Tibial nerve (tissue), 4 donors: Measurements from ENCODE around the gene POU3F3. TPM values are rescaled to one million over a fixed set of nuclear protein-coding genes. Genes with fewer than 3 reads are reported as not detected.

Experiments
- DNase-seq, 2 donors: peaks; one replicate each; pipeline ENCODE4 v3.0.0-alpha.2; 2019; ENCODE audit warnings: low spot score in 2 of 2
- H3K27ac ChIP-seq, 4 donors: fragments of 200-600 bp; sonication (generic) in 3 of 4; one replicate each; pipeline ENCODE4 v1.5.1; 2017 to 2019; ENCODE audit warnings: mild to moderate bottlenecking in 1 of 4
- H3K27me3 ChIP-seq, 2 donors: fragments of 200-600 bp; sonication (generic) in 1 of 2; one replicate each; pipeline versions ENCODE4 v1.5.1 to v1.6.0; 2017 to 2019
- H3K36me3 ChIP-seq, 3 donors: fragments of 200-600 bp; sonication (generic); one replicate each; pipeline ENCODE4 v1.5.1; 2018 to 2019
- H3K4me1 ChIP-seq, 4 donors: fragments of 200-600 bp; sonication (generic) in 3 of 4; one replicate each; pipeline ENCODE4 v1.5.1; 2017 to 2019
- H3K4me3 ChIP-seq, 4 donors: fragments of 200-600 bp; sonication (generic) in 3 of 4; one replicate each; pipeline ENCODE4 v1.5.1; 2017 to 2019; ENCODE audit warnings: mild to moderate bottlenecking in 1 of 4, moderate library complexity in 1 of 4
- H3K9me3 ChIP-seq, 4 donors: fragments of 200-600 bp; sonication (generic) in 3 of 4; one replicate each; pipeline ENCODE4 v1.5.1; 2017 to 2019
- CTCF ChIP-seq, 5 experiments: fragments of 200-600 bp in 3 of 5; fragments of 450-650 bp in 2 of 5; sonication (generic) in 3 of 5; IDR thresholded peaks; one replicate each; pipeline ENCODE4 v1.5.1; 2016 to 2019; ENCODE audit warnings: antibody characterized with exemption in 5 of 5, mild to moderate bottlenecking in 3 of 5, moderate library complexity in 2 of 5
- EP300 ChIP-seq, 2 donors: sonication (generic); formaldehyde crosslinking; IDR thresholded peaks; one replicate each; pipeline ENCODE4 v1.6.1; 2017; ENCODE audit warnings: antibody characterized with exemption in 2 of 2, mild to moderate bottlenecking in 1 of 2
- POLR2A ChIP-seq, 2 donors: fragments of 450-650 bp; IDR thresholded peaks; one replicate each; pipeline ENCODE4 v1.6.1; 2017; ENCODE audit warnings: antibody characterized with exemption in 2 of 2, mild to moderate bottlenecking in 2 of 2, moderate library complexity in 2 of 2
- WGBS, 2 donors: methylation state at CpG; one replicate each; pipeline ENCODE4 v1.1.5; 2018; 5-methylcytosine and 5-hydroxymethylcytosine counted together
- total RNA-seq, 4 donors: library from RNA; depleted of rRNA; stranded (reverse); fragments of >200 nt; gene quantifications; one replicate each; pipeline ENCODE4 v1.1.0, GENCODE V29; 2016

The POU3F3 gene
- total RNA-seq, 4 donors from 2014 or later, result not detected

GRCh38 chr2:104859291-104859765 lies 5.4 kb downstream of the POU3F3 start:
- H3K27me3 ChIP-seq, result peaks cover 3 to 87% of the 10 kb centered on the region in 2 donors
- no peaks in the 10 kb centered on the region for H3K9me3 ChIP-seq
- H3K36me3 ChIP-seq, result no peaks in the 10 kb centered on the region
- 14 to 17% methylated on average over 5 of the region's 5 CpGs for WGBS, 2 donors
- no peak overlapping the region for H3K27ac ChIP-seq
- no peak overlapping the region for H3K4me3 ChIP-seq
- no peak for DNase-seq
- TF ChIP-seq EP300 (IDR thresholded peaks at IDR 0.05) (no peak), CTCF (IDR thresholded peaks at IDR 0.05) (no peak), POLR2A (IDR thresholded peaks at IDR 0.05) (no peak)
- H3K4me1 ChIP-seq, result peaks cover 0 to 51% (median 7%) of the 10 kb centered on the region in 4 donors

GRCh38 chr2:104859766-104860450 lies 6.0 kb downstream of the POU3F3 start:
- no peak overlapping the region for H3K27ac ChIP-seq
- DNase-seq, result no peak
- no peaks in the 10 kb centered on the region for H3K36me3 ChIP-seq
- H3K27me3 ChIP-seq, result peaks cover 3 to 87% of the 10 kb centered on the region in 2 donors
- H3K4me1 ChIP-seq, result peaks cover 0 to 46% (median 5%) of the 10 kb centered on the region in 4 donors
- TF ChIP-seq CTCF (IDR thresholded peaks at IDR 0.05), result no peak
- TF ChIP-seq EP300 (IDR thresholded peaks at IDR 0.05), result no peak
- no peak for TF ChIP-seq POLR2A (IDR thresholded peaks at IDR 0.05)
- no peak overlapping the region for H3K4me3 ChIP-seq
- no peaks in the 10 kb centered on the region for H3K9me3 ChIP-seq
- 44 to 50% methylated on average over 1 of the region's 1 CpG for WGBS, 2 donors

- peaks cover 0 to 44% (median 5%) of the 10 kb centered on the region in 4 donors for H3K4me1 ChIP-seq
- 37% methylated on average over 4 of the region's 4 CpGs for WGBS, 2 donors
- H3K36me3 ChIP-seq, result no peaks in the 10 kb centered on the region
- H3K4me3 ChIP-seq, result no peak overlapping the region
- DNase-seq, result no peak
- TF ChIP-seq EP300 (IDR thresholded peaks at IDR 0.05), result no peak
- no peak for TF ChIP-seq CTCF (IDR thresholded peaks at IDR 0.05)
- TF ChIP-seq POLR2A (IDR thresholded peaks at IDR 0.05), result no peak
- H3K9me3 ChIP-seq, result no peaks in the 10 kb centered on the region
- no peak overlapping the region for H3K27ac ChIP-seq
- H3K27me3 ChIP-seq, result peaks cover 3 to 92% of the 10 kb centered on the region in 2 donors
Observed at GRCh38 chr2:104860451-104860790, 6.5 kb downstream of the POU3F3 start.

- Histone ChIP-seq H3K27me3 (peaks cover 3 to 99% of the 10 kb centered on the region in 2 donors), H3K4me3 (peak overlapping the region in 1 of 4 donors; percentile 1), H3K36me3 (no peaks in the 10 kb centered on the region), H3K9me3 (no peaks in the 10 kb centered on the region), H3K27ac (no peak overlapping the region), H3K4me1 (peaks cover 0 to 39% (median 5%) of the 10 kb centered on the region in 4 donors)
- no peak for DNase-seq
- TF ChIP-seq CTCF (IDR thresholded peaks at IDR 0.05), result no peak
- WGBS, 2 donors, result 7 to 10% methylated on average over 11 of the region's 11 CpGs
Observed at GRCh38 chr2:104861351-104862057, 7.6 kb downstream of the POU3F3 start.
